ENCODE measurements around the gene ABCB8. TPM values are rescaled to one million over a fixed set of nuclear protein-coding genes. Genes with fewer than 3 reads are reported as not detected.
A peak's percentile ranks its signal among the peaks of the same experiment; 100 is the strongest.

Gene ABCB8
- total and polyA plus RNA-seq, 2 of the 8 experiments (the other 6 are each of a cell fraction or from before 2014, with no cell fraction given) = 17.7 to 27.0 TPM

- no peak overlapping the region for H3K14ac ChIP-seq (ENCODE audit: insufficient read length)
- ChIA-PET CTCF (ENCODE audit: partially characterized antibody) (interaction anchor here (1.5 to 5.7 kb wide), 3 partner anchors 10 to 34 kb away, joined by 5 to 56 read pairs (median 10); no protein-coding TSS in a partner anchor), POLR2A (ENCODE audit: partially characterized antibody) (no interaction called here)
- H3K27me3 ChIP-seq (replicated peaks in 1 of 4; ENCODE audit: control insufficient read depth in 3 of 4, extremely low read depth in 1 of 4, insufficient read depth in 3 of 4, low read length in 3 of 4) = no peaks in the 10 kb centered on the region
- FAIRE-seq (no peak), DNase-seq (ENCODE audit: low read depth in 1 of 2, low spot score in 2 of 2) (no peak)
- no peak overlapping the region for H2BK12ac ChIP-seq (ENCODE audit: low read depth, low read length)
- no peaks in the 10 kb centered on the region for H3K79me2 ChIP-seq (ENCODE audit: control insufficient read depth in 1 of 2, insufficient read depth in 2 of 2, low read length in 2 of 2)
- H2AK5ac ChIP-seq (ENCODE audit: low read depth, low read length) = no peak overlapping the region
- no peak overlapping the region for H3K4ac ChIP-seq (replicated peaks; ENCODE audit: insufficient read length, low read depth, low read length)
- 88% methylated on average over 10 of the region's 12 CpGs; no CpG with 5 or more reads in 1 of the 2 experiments for WGBS, 2 experiments (ENCODE audit: extremely low coverage in 1 of 2, insufficient coverage in 1 of 2, insufficient read length in 1 of 2, insufficient replicate concordance in 2 of 2, low coverage in 1 of 2, low lambda C conversion rate in 2 of 2, missing lambda C conversion rate in 1 of 2)
- no peak overlapping the region for H3K23ac ChIP-seq (ENCODE audit: insufficient read length)
- no peak overlapping the region for H3K4me3 ChIP-seq (ENCODE audit: extremely low read depth in 1 of 4, insufficient read depth in 2 of 4, low read depth in 3 of 4, low read length in 4 of 4)
- H3K27ac ChIP-seq (ENCODE audit: low read depth, low read length) = no peak overlapping the region
- no peaks in the 10 kb centered on the region for H3K79me1 ChIP-seq (ENCODE audit: low read depth, low read length)
- H3K23me2 ChIP-seq (ENCODE audit: low read depth, low read length) = peaks cover 6% of the 10 kb centered on the region; the same call in 1 of the 2 replicates
- H3K4me1 ChIP-seq (replicated peaks in 1 of 4; ENCODE audit: control insufficient read depth in 3 of 4, insufficient read depth in 4 of 4, low read length in 3 of 4) = peaks cover 0 to 15% (median 5%) of the 10 kb centered on the region in 4 experiments; a peak in 5 of 7 replicates
- no peak overlapping the region for H2BK15ac ChIP-seq (ENCODE audit: low read length)
- no peaks in the 10 kb centered on the region for H3K36me3 ChIP-seq (ENCODE audit: control insufficient read depth in 2 of 4, insufficient read depth in 4 of 4, low read length in 3 of 4)
- H3K56ac ChIP-seq (replicated peaks; ENCODE audit: insufficient read length, low read depth, low read length) = no peak overlapping the region
- no peak overlapping the region for H2AFZ ChIP-seq (ENCODE audit: low read length)
- H3K4me2 ChIP-seq (ENCODE audit: insufficient read depth in 1 of 2, low read depth in 2 of 2, low read length in 2 of 2) = no peak overlapping the region
- no peak overlapping the region for H4K91ac ChIP-seq (replicated peaks; ENCODE audit: insufficient read length, low read length)
- no peak overlapping the region for H3K9ac ChIP-seq (replicated peaks in 1 of 4; ENCODE audit: extremely low read depth in 1 of 4, low read depth in 3 of 4, low read length in 3 of 4)
- H4K5ac ChIP-seq (ENCODE audit: insufficient read length, low read depth, low read length) = no peak overlapping the region
- no peaks in the 10 kb centered on the region for H3K9me3 ChIP-seq (ENCODE audit: insufficient read depth in 2 of 2, low read depth in 1 of 2, low read length in 1 of 2)
- no peak overlapping the region for H2BK5ac ChIP-seq (ENCODE audit: low read depth, low read length)
- H2BK20ac ChIP-seq (ENCODE audit: low read length) = no peak overlapping the region
- no peak for TF ChIP-seq RXRA (IDR thresholded peaks at IDR 0.05; ENCODE audit: insufficient read depth, low read depth, low read length)
- TF ChIP-seq CEBPB (IDR thresholded peaks at IDR 0.05; ENCODE audit: low read depth, low read length) = no peak
- TF ChIP-seq SP1 (IDR thresholded peaks at IDR 0.05; ENCODE audit: low read depth, low read length) = no peak
- no peak for TF ChIP-seq POLR2AphosphoS5 (IDR thresholded peaks at IDR 0.05; ENCODE audit: low read depth, low read length)
- no peak for TF ChIP-seq SUZ12 (IDR thresholded peaks at IDR 0.05; ENCODE audit: low read length)
- TF ChIP-seq TAF1 (IDR thresholded peaks at IDR 0.05; ENCODE audit: low read depth, low read length) = no peak
- TF ChIP-seq TBP (IDR thresholded peaks at IDR 0.05; ENCODE audit: low read depth, low read length) = no peak
- TF ChIP-seq MAX (IDR thresholded peaks at IDR 0.05) = no peak
- no peak for TF ChIP-seq KDM1A (IDR thresholded peaks at IDR 0.05; ENCODE audit: borderline replicate concordance, low read length)
- no peaks in the 10 kb centered on the region for H4K20me1 ChIP-seq (replicated peaks in 1 of 2; ENCODE audit: control insufficient read depth in 1 of 2, insufficient read depth in 2 of 2, low read length in 2 of 2)
- no peak overlapping the region for H3K18ac ChIP-seq (ENCODE audit: extremely low read depth, low read length)
- H2BK120ac ChIP-seq (replicated peaks; ENCODE audit: low read depth, low read length) = no peak overlapping the region
- H4K8ac ChIP-seq (ENCODE audit: extremely low read depth, insufficient read depth, low read length) = peak overlapping the region; percentile 25; the same call in 1 of the 2 replicates
Measured at GRCh38 chr7:150999001-150999400, 29.2 kb upstream of the ABCB8 start.
